Caco-2 (cell line): ENCODE measurements around the gene ATG14. TPM values are rescaled to one million over a fixed set of nuclear protein-coding genes. Genes with fewer than 3 reads are reported as not detected.

ENCODE experiments used
- BruUV-seq: library from RNA; stranded (reverse); fragments of 400-500 nt; replicated peaks from 2 replicates; lab custom pipeline; 2021; lab: Mats Ljungman, UMichigan
- CTCF ChIA-PET: fragments of 300-600 bp; sonication (Branson Sonifier 250); formaldehyde crosslinking; loops from one replicate; lab custom pipeline; 2022; ENCODE audit warnings: antibody characterized with exemption; lab: Charles Lee
- POLR2A ChIA-PET: fragments of 300-600 bp; sonication (Branson Sonifier 250); formaldehyde crosslinking; loops from one replicate; lab custom pipeline; 2022; ENCODE audit warnings: antibody characterized with exemption; lab: Charles Lee
- DNase-seq, 2 experiments: peaks; one replicate each; pipeline versions ENCODE4 v3.0.0 to v3.0.0-alpha.2; 2020 to 2022
- H3K27me3 ChIP-seq: replicated peaks from 2 replicates; pipeline ENCODE4 v1.6.0; 2011; ENCODE audit warnings: low read length; ENCODE audit not compliant: control insufficient read depth, insufficient read depth
- H3K36me3 ChIP-seq: 2 replicates; pipeline ENCODE4 v1.5.1; 2011; ENCODE audit warnings: low read length; ENCODE audit not compliant: control insufficient read depth, insufficient read depth
- H3K4me1 ChIP-seq: fragments of 250-450 bp; sonication (Bioruptor Pico); 2 replicates; pipeline ENCODE4 v1.5.1; 2020; ENCODE audit warnings: mild to moderate bottlenecking
- H3K4me3 ChIP-seq: 2 replicates; pipeline ENCODE4 v1.5.1; 2011; ENCODE audit warnings: low read depth, mild to moderate bottlenecking, control low read depth, low read length
- H3K9me3 ChIP-seq: fragments of 250-450 bp; sonication (Bioruptor Pico); 2 replicates; pipeline ENCODE4 v1.5.1; 2020; ENCODE audit warnings: mild to moderate bottlenecking, moderate library complexity
- H3K27ac Mint-ChIP-seq: one replicate; pipeline ENCODE4 v1.8.0; 2022; ENCODE audit warnings: mixed read lengths; ENCODE audit not compliant: unreplicated experiment
- H3K27me3 Mint-ChIP-seq: one replicate; pipeline ENCODE4 v1.8.0; 2022; ENCODE audit warnings: mixed read lengths; ENCODE audit not compliant: insufficient read depth, unreplicated experiment
- H3K36me3 Mint-ChIP-seq: one replicate; pipeline ENCODE4 v1.8.0; 2022; ENCODE audit warnings: mild to moderate bottlenecking, mixed read lengths; ENCODE audit not compliant: insufficient read depth, unreplicated experiment
- H3K4me1 Mint-ChIP-seq: one replicate; pipeline ENCODE4 v1.8.0; 2022; ENCODE audit warnings: low read depth, mixed read lengths; ENCODE audit not compliant: unreplicated experiment
- H3K4me3 Mint-ChIP-seq: one replicate; pipeline ENCODE4 v1.8.0; 2022; ENCODE audit warnings: mild to moderate bottlenecking, moderate library complexity, mixed read lengths; ENCODE audit not compliant: unreplicated experiment
- H3K9me3 Mint-ChIP-seq: one replicate; pipeline ENCODE4 v1.8.0; 2022; ENCODE audit warnings: mixed read lengths; ENCODE audit not compliant: unreplicated experiment
- CTCF ChIP-seq, 2 experiments: fragments of 200-600 bp in 1 of 2; IDR thresholded peaks; 1 replicate in 1 of 2; 2 replicates in 1 of 2; pipeline versions ENCODE4 v1.5.1 to v1.8.0; 2011 to 2022; ENCODE audit warnings: antibody characterized with exemption in 1 of 2, control low read depth in 1 of 2, inconsistent platforms in 1 of 2, low read depth in 1 of 2, low read length in 1 of 2, mild to moderate bottlenecking in 1 of 2, moderate library complexity in 1 of 2; ENCODE audit not compliant: insufficient read depth in 1 of 2, severe bottlenecking in 1 of 2, unreplicated experiment in 1 of 2
- intact Hi-C: fragments of 100-400 bp; cut with micrococcal nuclease; formaldehyde crosslinking; loops from one replicate; pipeline ENCODE4 v1.10.0; 2022; ENCODE audit not compliant: unreplicated experiment
- total RNA-seq: library from RNA; stranded (reverse); gene quantifications from 2 replicates; pipeline ENCODE4 v1.2.3, GENCODE V29; 2022

ATG14 gene
- total RNA-seq, 1 experiment from 2014 or later: 13.1 TPM

- Histone ChIP-seq H3K4me3 (no peak overlapping the region), H3K4me1 (peaks cover 15% of the 10 kb centered on the region), H3K27me3 (no peaks in the 10 kb centered on the region), H3K36me3 (no peaks in the 10 kb centered on the region), H3K9me3 (no peaks in the 10 kb centered on the region)
- BruUV-seq: no TSS peak
- Mint-ChIP-seq H3K36me3 (peaks cover 5% of the 10 kb centered on the region), H3K27ac (peak overlapping the region; percentile 25), H3K4me1 (peaks cover 24% of the 10 kb centered on the region), H3K27me3 (no peaks in the 10 kb centered on the region), H3K4me3 (no peak overlapping the region), H3K9me3 (no peaks in the 10 kb centered on the region)
- POLR2A ChIA-PET: no interaction called here
- no peak for TF ChIP-seq CTCF (IDR thresholded peaks at IDR 0.05; ENCODE audit: insufficient read depth in 1 of 2, low read depth in 1 of 2, low read length in 1 of 2, severe bottlenecking in 1 of 2, unreplicated experiment in 1 of 2)
- intact Hi-C loops: no loop called here
- no peak for DNase-seq
- CTCF ChIA-PET: no interaction called here
Observed at GRCh38 chr14:55340482-55340881, 71.1 kb downstream of the ATG14 start.

- H3K27ac Mint-ChIP-seq: no peak overlapping the region
Observed at GRCh38 chr14:55339770-55340169, 71.9 kb downstream of the ATG14 start.

GRCh38 chr14:55336691-55337090, 74.9 kb downstream of the ATG14 start:
- Mint-ChIP-seq H3K27ac (no peak overlapping the region), H3K4me3 (no peak overlapping the region), H3K27me3 (no peaks in the 10 kb centered on the region), H3K9me3 (no peaks in the 10 kb centered on the region), H3K36me3 (no peaks in the 10 kb centered on the region), H3K4me1 (peaks cover 46% of the 10 kb centered on the region)
- POLR2A ChIA-PET: interaction anchor here (0.6 kb wide), 1 partner anchor 145 kb away, joined by 7 read pairs; the partner anchor contains the start of gene DLGAP5
- intact Hi-C loops: no loop called here
- no TSS peak for BruUV-seq
- CTCF ChIA-PET: no interaction called here
- no peak for DNase-seq
- H3K4me3 ChIP-seq: no peak overlapping the region
- no peaks in the 10 kb centered on the region for H3K36me3 ChIP-seq
- no peaks in the 10 kb centered on the region for H3K9me3 ChIP-seq
- no peak for TF ChIP-seq CTCF (IDR thresholded peaks at IDR 0.05; ENCODE audit: insufficient read depth in 1 of 2, low read depth in 1 of 2, low read length in 1 of 2, severe bottlenecking in 1 of 2, unreplicated experiment in 1 of 2)
- H3K4me1 ChIP-seq: peaks cover 37% of the 10 kb centered on the region
- H3K27me3 ChIP-seq: no peaks in the 10 kb centered on the region

More at GRCh38 chr14:55339770-55340169, 71.9 kb downstream of the ATG14 start:
- intact Hi-C loops: no loop called here
- peaks cover 15% of the 10 kb centered on the region for H3K4me1 ChIP-seq
- Mint-ChIP-seq H3K27me3 (no peaks in the 10 kb centered on the region), H3K36me3 (peaks cover 5% of the 10 kb centered on the region), H3K4me3 (no peak overlapping the region), H3K4me1 (peaks cover 21% of the 10 kb centered on the region), H3K9me3 (no peaks in the 10 kb centered on the region)
- H3K4me3 ChIP-seq: no peak overlapping the region
- CTCF ChIA-PET: interaction anchor here (0.6 kb wide), 1 partner anchor 23 kb away, joined by 3 read pairs; no protein-coding TSS in a partner anchor
- no peaks in the 10 kb centered on the region for H3K36me3 ChIP-seq
- peak in 1 of 2 experiments; percentile 7 for DNase-seq
- POLR2A ChIA-PET: interaction anchor here (0.6 kb wide), 1 partner anchor 59 kb away, joined by 15 read pairs; no protein-coding TSS in a partner anchor
- H3K9me3 ChIP-seq: no peaks in the 10 kb centered on the region
- TF ChIP-seq CTCF (IDR thresholded peaks at IDR 0.05; ENCODE audit: insufficient read depth in 1 of 2, low read depth in 1 of 2, low read length in 1 of 2, severe bottlenecking in 1 of 2, unreplicated experiment in 1 of 2): no peak
- BruUV-seq: no TSS peak
- H3K27me3 ChIP-seq: no peaks in the 10 kb centered on the region
